KBM-7 (cell line): ENCODE measurements around the gene JKAMP.

Experiments used
- DNase-seq: peaks from one replicate; pipeline ENCODE4 v3.0.0-alpha.2; 2015
- in situ Hi-C: fragments of 300-500 bp; cut with MboI; formaldehyde crosslinking; loops from 2 replicates; pipeline ENCODE4 v1.14.3; 2020; ENCODE audit warnings: low sequenced_read_pairs, low pct_unique_long_range_greater_than_20kb, mixed read lengths

The JKAMP gene

GRCh38 chr14:59530349-59530748 is 46.0 kb downstream of the JKAMP start:
- in situ Hi-C loops, result no loop called here
- no peak for DNase-seq

GRCh38 chr14:59532419-59532818 is 48.1 kb downstream of the JKAMP start:
- in situ Hi-C loops, result no loop called here
- no peak for DNase-seq

GRCh38 chr14:59534361-59534987 is 50.2 kb downstream of the JKAMP start:
- no peak for DNase-seq
- in situ Hi-C loops, result no loop called here

- no peak for DNase-seq
- in situ Hi-C loops, result no loop called here
Measured at GRCh38 chr14:59537476-59537875, 53.2 kb downstream of the JKAMP start.

GRCh38 chr14:59538936-59539335 is 54.6 kb downstream of the JKAMP start:
- in situ Hi-C loops, result no loop called here
- DNase-seq, result no peak

GRCh38 chr14:59540852-59541251 is 56.5 kb downstream of the JKAMP start:
- in situ Hi-C loops, result no loop called here
- no peak for DNase-seq

- in situ Hi-C loops, result no loop called here
- DNase-seq, result no peak
Measured at GRCh38 chr14:59541731-59542130, 57.4 kb downstream of the JKAMP start.

GRCh38 chr14:59543873-59544272 is 59.6 kb downstream of the JKAMP start:
- DNase-seq, result no peak
- in situ Hi-C loops, result no loop called here

GRCh38 chr14:59547310-59547709 is 63.0 kb downstream of the JKAMP start:
- in situ Hi-C loops, result no loop called here
- DNase-seq, result no peak
